GM18502 (cell line): ENCODE results near the gene CLSTN3.
A peak's percentile ranks its signal among the peaks of the same experiment; 100 is the strongest.
"Not testable (repeated sequence)": the region's sequence is repeated elsewhere in the genome, so short reads cannot be mapped to it uniquely, and the experiment has no call there.

Experiments used
- ATAC-seq: cut with Tn5 transposase; IDR thresholded peaks from one replicate; pipeline ENCODE4 v1.9.1; 2021; ENCODE audit warnings: mild to moderate bottlenecking; ENCODE audit not compliant: unreplicated experiment, poor library complexity

Gene CLSTN3

DNA sequence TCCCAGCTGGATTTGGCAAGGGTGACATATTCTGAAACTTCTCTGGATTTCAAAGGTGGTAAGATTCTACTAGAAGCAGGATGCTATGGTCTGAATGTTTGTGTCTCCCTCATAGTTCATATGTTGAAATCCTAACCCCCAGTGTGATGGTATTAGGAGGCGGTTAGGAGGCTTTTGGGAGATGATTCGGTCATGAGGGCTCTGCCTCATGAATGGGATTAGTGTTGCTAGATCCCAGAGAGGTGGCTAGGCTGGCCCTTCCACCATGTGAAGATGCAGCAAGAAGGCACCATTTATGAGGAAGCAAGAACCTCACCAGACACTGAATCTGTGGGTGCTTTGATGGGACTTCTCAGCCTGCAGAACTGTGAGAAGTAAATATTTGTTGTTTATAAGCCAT lies 48.3 kb downstream of the CLSTN3 start:
- no peak for ATAC-seq

DNA sequence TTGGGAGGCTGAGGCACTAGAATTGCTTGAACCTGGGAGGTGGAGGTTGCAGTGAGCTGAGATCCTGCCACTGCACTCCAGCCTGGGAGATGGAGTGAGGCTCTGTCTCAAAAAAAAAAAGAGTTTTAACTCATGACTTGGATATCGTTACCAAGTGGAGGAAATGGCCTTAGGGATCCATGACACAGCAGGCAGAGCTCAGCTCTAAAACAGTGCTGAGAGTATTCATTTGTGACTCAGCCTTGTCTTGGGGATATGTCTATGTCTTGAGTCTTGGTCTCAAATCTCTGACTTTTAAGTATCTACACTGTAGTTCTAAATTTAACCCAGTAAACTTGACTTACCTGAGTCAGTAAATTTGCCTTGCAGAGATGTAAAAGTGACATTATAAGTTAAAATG lies 50.5 kb downstream of the CLSTN3 start:
- ATAC-seq, result no peak

DNA sequence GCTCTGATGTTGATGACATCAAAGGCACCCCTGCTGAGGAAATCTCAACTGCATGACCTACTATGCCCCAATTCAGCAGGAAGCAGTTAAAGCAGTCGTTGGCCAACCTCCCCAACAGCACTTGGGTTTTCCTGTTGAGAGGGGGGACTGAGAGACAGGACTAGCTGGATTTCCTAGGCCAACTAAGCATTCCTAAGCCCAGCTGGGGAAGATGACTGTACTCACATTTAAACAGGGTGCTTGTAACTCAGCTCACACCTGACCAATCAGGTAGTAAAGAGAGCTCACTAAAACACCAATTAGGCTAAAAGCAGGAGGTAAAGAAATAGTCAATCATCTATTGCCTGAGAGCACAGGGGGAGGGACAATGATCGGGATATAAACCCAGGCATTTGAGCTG lies 55.9 kb downstream of the CLSTN3 start:
- not testable (repeated sequence) for ATAC-seq

DNA sequence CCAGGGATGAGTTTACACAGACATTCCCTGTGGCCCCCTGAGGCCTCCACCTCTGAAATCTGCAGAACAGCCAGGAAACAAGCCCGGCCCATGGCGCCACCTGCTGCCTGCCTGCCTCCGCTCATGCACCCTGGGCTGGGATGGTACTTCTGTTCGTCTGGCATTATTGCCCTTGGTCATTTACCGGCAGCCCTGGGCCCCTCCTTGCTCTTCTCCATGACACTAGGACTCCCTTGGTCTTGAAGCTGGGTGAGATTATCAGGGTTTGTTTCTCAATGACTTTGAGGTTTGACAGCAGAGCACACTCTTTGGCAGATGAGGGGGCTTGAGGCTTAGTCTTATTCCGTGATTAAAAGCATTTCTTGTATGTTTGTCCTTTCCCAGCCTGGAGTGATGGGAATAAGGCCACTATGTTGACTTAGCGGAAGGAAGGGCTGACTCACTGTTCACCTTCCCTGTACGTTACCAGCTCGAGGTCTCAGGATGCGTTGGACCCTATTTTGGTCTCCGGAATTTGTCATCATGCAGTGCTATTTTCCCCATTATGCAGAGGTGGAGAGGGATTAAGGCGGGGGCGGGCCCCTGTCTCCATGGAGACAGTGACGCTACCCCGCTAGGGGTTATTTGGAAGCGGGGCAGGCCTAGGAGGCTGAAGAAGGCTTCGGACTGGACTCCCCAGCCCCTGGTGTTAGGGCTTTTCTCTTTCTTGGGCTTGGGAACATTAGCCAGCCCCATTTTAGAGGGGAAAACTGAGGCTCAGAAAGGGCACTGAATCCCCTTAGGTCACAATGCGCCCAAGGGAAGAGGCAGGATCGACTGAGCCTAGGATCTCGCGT lies 58.6 kb downstream of the CLSTN3 start:
- peak; percentile 36 for ATAC-seq

DNA sequence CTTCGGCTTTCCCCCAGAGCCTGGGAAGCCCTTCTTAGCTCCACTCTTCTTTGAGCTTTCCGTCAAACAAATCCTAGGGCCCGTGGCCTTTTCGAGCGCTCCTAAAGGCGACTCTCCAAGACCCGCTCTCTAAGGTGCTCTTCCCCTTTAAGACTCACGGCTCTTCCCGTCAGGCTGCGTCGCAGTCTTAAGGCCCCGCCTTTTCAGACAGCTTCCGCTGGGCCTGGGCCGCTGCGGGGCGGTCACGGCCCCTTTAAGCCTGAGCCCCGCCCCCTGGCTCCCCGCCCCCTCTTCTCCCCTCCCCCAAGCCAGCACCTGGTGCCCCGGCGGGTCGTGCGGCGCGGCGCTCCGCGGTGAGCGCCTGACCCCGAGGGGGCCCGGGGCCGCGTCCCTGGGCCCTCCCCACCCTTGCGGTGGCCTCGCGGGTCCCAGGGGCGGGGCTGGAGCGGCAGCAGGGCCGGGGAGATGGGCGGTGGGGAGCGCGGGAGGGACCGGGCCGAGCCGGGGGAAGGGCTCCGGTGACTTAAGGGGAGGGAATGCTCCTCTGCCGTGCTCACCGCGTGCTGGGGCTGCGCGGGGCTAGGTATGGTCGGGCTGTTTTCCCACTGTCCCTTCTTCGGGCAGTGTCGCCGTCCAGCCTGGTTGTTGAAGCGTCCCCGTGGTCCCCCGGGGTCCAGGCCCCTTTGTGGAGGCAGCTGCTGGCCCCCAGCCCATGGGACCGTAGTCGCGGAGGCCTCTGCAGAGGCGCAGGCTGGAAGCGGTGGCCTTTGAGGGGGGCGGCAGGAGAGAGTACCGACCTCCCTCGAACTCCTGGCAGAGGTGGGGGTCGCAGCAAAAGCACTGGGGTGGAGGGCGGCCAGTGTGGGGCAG lies 59.5 kb downstream of the CLSTN3 start, which contains the start of gene PEX5:
Gene PEX5, plus strand, starts transcription at position 289 of the 870 bp plus-strand sequence. CDS start 692 bp downstream, outside the sequence.
- peak; percentile 93 for ATAC-seq

DNA sequence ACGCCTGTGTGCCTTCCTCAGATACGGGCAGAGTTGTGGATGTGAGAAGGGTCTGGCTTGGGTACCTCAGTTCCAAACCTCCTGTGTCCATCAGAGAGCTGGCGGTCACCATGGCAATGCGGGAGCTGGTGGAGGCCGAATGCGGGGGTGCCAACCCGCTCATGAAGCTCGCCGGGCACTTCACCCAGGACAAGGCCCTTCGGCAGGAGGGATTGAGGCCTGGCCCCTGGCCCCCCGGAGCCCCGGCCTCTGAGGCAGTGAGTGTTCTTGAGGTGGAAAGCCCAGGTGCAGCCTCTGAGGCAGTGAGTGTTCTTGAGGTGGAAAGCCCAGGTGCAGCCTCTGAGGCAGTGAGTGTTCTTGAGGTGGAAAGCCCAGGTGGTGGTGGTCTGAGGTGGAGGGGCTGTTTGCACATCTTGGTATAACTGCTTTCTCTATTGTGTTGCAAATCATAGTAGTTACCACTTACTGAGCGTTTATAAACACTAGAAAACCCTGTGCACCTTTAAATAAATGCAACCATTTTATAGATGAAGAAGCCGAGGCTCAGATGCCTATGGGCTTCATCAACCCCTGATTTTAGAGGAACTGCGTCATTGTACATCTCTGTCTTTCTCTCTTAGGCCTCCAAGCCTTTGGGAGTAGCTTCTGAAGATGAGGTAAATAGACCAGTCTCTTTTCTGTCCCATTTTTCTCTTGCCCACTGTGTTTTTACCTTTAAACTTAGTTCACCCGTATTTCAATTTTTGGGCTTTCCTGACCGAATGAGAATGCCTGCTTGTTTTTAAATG lies 60.3 kb downstream of the CLSTN3 start:
- no peak for ATAC-seq

DNA sequence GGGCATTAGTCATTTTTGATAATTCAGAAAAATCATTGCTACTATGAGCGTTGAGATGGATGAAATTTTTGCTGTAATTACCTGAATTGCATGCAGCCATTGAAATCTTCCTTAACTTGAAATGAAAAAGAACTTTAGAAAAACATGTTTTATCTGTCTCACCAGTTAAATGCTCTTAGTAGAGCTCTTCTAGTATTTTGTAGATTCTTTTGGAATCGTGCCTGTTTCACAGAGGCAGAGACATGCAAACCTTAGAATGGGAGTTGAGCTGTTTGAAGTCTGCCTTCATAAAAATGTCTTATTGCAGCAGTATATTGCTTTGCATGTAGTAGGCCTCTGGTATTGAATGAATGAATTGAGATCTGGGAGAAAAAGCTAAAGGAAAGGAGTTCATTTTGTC lies 63.5 kb downstream of the CLSTN3 start:
- no peak for ATAC-seq

DNA sequence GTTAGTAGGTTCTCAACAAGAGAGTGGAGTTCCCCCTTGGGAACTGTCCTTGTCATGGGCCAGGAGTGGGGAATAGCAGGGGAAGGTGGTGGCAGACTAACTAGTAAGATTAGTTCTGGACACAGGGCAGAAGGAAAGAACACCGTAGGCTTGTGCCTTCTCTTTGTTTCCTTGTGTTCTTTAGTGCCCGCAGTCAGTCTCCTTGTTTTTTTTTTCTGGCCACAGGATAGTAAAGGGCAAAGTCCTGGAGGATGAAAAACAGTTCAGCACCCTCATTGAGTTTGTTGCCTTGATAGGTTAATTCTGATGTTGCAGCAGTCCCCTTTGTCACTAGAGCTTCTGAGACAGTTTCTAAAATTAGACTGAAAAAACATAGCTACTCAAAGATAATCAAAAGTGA lies 67.7 kb downstream of the CLSTN3 start:
- no peak for ATAC-seq

DNA sequence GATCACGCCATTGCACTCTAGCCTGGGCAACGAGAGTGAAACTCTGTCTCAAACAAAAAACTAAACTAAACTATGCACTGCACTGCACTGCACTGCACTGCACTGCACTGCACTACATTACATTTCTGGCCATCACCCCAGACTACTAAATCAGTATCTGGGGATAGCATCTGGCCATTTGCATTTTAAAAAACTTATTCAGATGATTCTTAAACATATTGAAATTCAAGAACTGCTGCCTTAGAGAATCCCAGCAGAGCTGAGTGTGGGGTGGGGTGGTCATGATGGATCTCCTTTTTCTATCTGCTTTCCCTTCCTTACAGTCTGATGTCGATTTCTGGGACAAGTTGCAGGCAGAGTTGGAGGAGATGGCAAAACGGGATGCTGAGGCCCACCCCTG lies 72.9 kb downstream of the CLSTN3 start:
- no peak for ATAC-seq

DNA sequence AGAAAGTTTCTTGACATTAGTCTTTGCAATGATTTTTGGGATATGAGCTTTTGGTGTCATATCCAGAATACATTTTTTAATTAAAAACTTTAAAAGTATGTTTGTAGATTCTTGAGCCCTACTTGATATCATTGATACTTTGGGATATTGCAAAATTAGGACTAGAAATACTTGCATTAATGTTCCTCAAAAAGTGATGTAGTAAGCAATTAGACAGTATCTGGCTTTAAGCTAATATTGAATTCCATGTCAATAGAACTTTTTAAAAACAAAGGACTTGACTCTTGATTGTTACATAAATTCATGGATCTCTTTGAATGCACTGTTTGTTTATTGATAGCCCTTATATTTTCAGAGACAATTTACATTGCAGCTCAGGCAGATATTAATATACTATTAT lies 74.9 kb downstream of the CLSTN3 start:
- ATAC-seq, result no peak

DNA sequence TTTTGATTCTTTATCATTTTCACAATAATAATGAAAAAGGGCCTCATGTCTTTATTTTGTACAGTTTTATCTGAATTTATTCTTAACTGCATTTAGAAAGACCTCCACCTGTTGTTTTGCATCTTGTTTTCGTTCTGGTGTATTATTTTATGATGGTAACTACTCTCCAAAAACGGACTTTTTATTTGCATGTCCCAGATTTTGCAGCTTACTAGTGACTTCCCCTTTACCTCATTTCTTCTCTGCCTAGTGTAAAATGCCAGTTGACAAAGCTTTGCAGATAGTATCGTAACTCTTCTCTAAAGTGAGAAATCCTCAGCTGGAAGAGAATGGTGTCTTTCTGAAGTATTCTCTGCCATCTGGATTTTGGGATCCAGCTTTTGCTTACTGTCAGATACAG lies 76.5 kb downstream of the CLSTN3 start:
- no peak for ATAC-seq

DNA sequence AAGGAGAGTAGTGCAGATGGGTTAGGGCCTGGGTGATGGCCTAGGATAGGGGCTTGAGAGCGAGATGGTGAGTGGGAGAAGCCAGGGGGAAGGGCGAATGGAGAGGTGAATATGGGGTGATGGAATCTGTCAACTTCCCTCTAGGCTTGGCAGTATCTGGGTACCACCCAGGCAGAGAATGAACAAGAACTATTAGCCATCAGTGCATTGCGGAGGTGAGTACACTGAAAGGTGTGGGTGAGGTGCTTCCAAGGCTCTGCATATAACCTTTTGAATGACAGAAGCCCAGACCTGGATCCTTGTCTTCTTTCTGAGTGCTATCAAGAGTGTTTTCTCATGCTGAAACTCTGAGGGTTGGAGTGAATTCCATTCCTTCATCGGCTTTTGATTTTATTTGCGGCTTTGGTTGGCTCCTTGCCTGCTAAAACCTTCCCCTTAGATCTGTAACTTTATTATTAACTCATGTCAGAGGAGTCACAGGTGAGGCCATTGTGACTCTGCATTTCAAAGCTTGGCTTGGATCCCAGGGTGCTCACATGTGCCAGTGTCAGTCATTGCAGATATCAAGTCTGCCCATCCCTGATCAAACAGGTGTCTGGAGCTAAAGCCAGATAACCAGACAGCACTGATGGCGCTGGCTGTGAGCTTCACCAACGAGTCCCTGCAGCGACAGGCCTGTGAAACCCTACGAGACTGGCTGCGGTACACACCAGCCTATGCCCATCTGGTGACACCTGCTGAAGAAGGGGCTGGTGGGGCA lies 77.9 kb downstream of the CLSTN3 start:
- ATAC-seq, result no peak
